Endothelial cell of umbilical vein (primary cell): Measurements from ENCODE around the gene PATE4. TPM values are rescaled to one million over a fixed set of nuclear protein-coding genes. Genes with fewer than 3 reads are reported as not detected.

Experiments
- BruUV-seq: library from RNA; stranded (reverse); fragments of 400-500 nt; replicated peaks from 2 replicates; lab custom pipeline; 2021; lab: Mats Ljungman, UMichigan
- CTCF ChIA-PET: fragments of 300-600, 350-600 bp; sonication (Branson Sonifier 250); formaldehyde crosslinking; loops from one replicate; lab custom pipeline; 2021; ENCODE audit warnings: antibody characterized with exemption, inconsistent platforms; lab: Charles Lee
- POLR2A ChIA-PET: fragments of 300-600, 350-600 bp; sonication (Branson Sonifier 250); formaldehyde crosslinking; loops from one replicate; lab custom pipeline; 2021; ENCODE audit warnings: antibody characterized with exemption, inconsistent platforms; lab: Charles Lee
- DNase-seq: peaks from one replicate; pipeline ENCODE4 v3.0.0-alpha.2; 2011; ENCODE audit warnings: low read depth, low spot score
- FAIRE-seq: peaks from 2 replicates; lab custom pipeline; 2011; peaks lifted over from hg19 to GRCh38; lab: Jason Lieb, UNC
- H2AFZ ChIP-seq: 2 replicates; pipeline ENCODE4 v1.6.0; 2012; ENCODE audit warnings: low read depth, low read length, control low read depth, inconsistent platforms
- H3K27ac ChIP-seq: 2 replicates; pipeline ENCODE4 v1.5.1; 2011; ENCODE audit warnings: low read depth, mild to moderate bottlenecking, control low read depth, low read length, moderate library complexity; ENCODE audit not compliant: insufficient read depth
- H3K27me3 ChIP-seq, 2 experiments: 2 replicates each; pipeline versions ENCODE4 v1.6.0 to v1.6.1; 2011; ENCODE audit warnings: low read length in 2 of 2, mixed read lengths in 1 of 2; ENCODE audit not compliant: control insufficient read depth in 2 of 2, insufficient read depth in 2 of 2
- H3K36me3 ChIP-seq, 2 experiments: 2 replicates in 1 of 2; 3 replicates in 1 of 2; pipeline ENCODE4 v1.5.1; 2011; ENCODE audit warnings: low read length in 2 of 2, mild to moderate bottlenecking in 1 of 2, moderate library complexity in 1 of 2; ENCODE audit not compliant: control insufficient read depth in 2 of 2, insufficient read depth in 2 of 2; ENCODE audit errors: extremely low read depth in 1 of 2
- H3K4me1 ChIP-seq: 3 replicates; pipeline ENCODE4 v1.5.1; 2011; ENCODE audit warnings: mild to moderate bottlenecking, low read length; ENCODE audit not compliant: control insufficient read depth, insufficient read depth; ENCODE audit errors: extremely low read depth
- H3K4me2 ChIP-seq: 2 replicates; pipeline ENCODE4 v1.6.1; 2011; ENCODE audit warnings: low read length, control low read depth, mixed read lengths; ENCODE audit not compliant: insufficient read depth
- H3K4me3 ChIP-seq, 3 experiments: fragments of 200-600 bp in 1 of 3; sonication (generic), shearing (Covaris generic) in 1 of 3; replicated peaks in 1 of 3; 2 replicates each; pipeline ENCODE4 v1.5.1; 2011 to 2016; ENCODE audit warnings: control low read depth in 3 of 3, low read length in 3 of 3, mild to moderate bottlenecking in 2 of 3, inconsistent platforms in 1 of 3, low read depth in 1 of 3, moderate library complexity in 1 of 3; ENCODE audit not compliant: insufficient read depth in 1 of 3
- H3K79me2 ChIP-seq: 2 replicates; pipeline ENCODE4 v1.6.0; 2012; ENCODE audit warnings: low read length, inconsistent platforms; ENCODE audit not compliant: control insufficient read depth, insufficient read depth
- H3K9ac ChIP-seq: replicated peaks from 2 replicates; pipeline ENCODE3; 2011; ENCODE audit warnings: low read length, control low read depth; ENCODE audit not compliant: insufficient read depth; ENCODE audit errors: extremely low read depth
- H3K9me1 ChIP-seq: replicated peaks from 3 replicates; pipeline ENCODE4 v1.6.0; 2011; ENCODE audit warnings: mild to moderate bottlenecking, low read length; ENCODE audit not compliant: control insufficient read depth, insufficient read depth; ENCODE audit errors: extremely low read depth
- H3K9me3 ChIP-seq: replicated peaks from 2 replicates; pipeline ENCODE4 v1.5.1; 2012; ENCODE audit warnings: low read length, inconsistent platforms; ENCODE audit not compliant: control insufficient read depth, insufficient read depth
- H4K20me1 ChIP-seq: replicated peaks from 2 replicates; pipeline ENCODE3; 2011; ENCODE audit warnings: mild to moderate bottlenecking, low read length; ENCODE audit not compliant: control insufficient read depth, insufficient read depth; ENCODE audit errors: extremely low read depth
- EZH2 ChIP-seq: IDR thresholded peaks from 2 replicates; pipeline ENCODE4 v1.6.1; 2012; ENCODE audit warnings: borderline replicate concordance, low read depth, mild to moderate bottlenecking, moderate library complexity, low read length, inconsistent platforms; ENCODE audit not compliant: severe bottlenecking
- FOS ChIP-seq: IDR thresholded peaks from 2 replicates; pipeline ENCODE4 v1.6.1; 2011; ENCODE audit warnings: mild to moderate bottlenecking, low read length, moderate library complexity, borderline replicate concordance; ENCODE audit not compliant: insufficient read depth
- GATA2 ChIP-seq: IDR thresholded peaks from 2 replicates; pipeline ENCODE4 v1.7.0; 2011; ENCODE audit warnings: low read depth, mild to moderate bottlenecking, moderate library complexity, mixed read lengths, low read length; ENCODE audit not compliant: insufficient read length, insufficient read depth
- JUN ChIP-seq: IDR thresholded peaks from 2 replicates; pipeline ENCODE4 v1.6.1; 2011; ENCODE audit warnings: borderline replicate concordance, low read depth; ENCODE audit not compliant: insufficient read length, insufficient read depth
- MYC ChIP-seq: IDR thresholded peaks from one replicate; pipeline ENCODE4 v1.6.1; 2011; ENCODE audit warnings: mild to moderate bottlenecking, low read depth, low read length
- POLR2A ChIP-seq: IDR thresholded peaks from 2 replicates; pipeline ENCODE4 v1.6.1; 2012; ENCODE audit warnings: low read depth, mild to moderate bottlenecking, control low read depth, low read length
- POLR2AphosphoS5 ChIP-seq: IDR thresholded peaks from 2 replicates; pipeline ENCODE4 v1.6.1; 2012; ENCODE audit warnings: low read depth, mild to moderate bottlenecking, control low read depth, low read length, moderate library complexity; ENCODE audit not compliant: insufficient read depth
- dilution Hi-C: fragments of 300-500 bp; cut with MboI; formaldehyde crosslinking; loops from one replicate; pipeline ENCODE4 v1.15.0; 2019; ENCODE audit warnings: low sequenced_read_pairs; ENCODE audit not compliant: extremely low pct_ligation_motif_present
- intact Hi-C: fragments of 100-400 bp; cut with micrococcal nuclease; formaldehyde crosslinking; loops from one replicate; pipeline ENCODE4 v1.10.0; 2022
- polyA plus RNA-seq, 4 experiments: library from polyadenylated mRNA; depleted of rRNA in 3 of 4; stranded (reverse) in 3 of 4; unstranded in 1 of 4; fragments of >200 nt; gene quantifications; 2 replicates each; pipeline versions ENCODE4 v1.2.1 to v1.2.3, GENCODE V29; 2011 to 2012; ENCODE audit warnings: missing spikeins in 1 of 4
- total RNA-seq: library from RNA; stranded (reverse); gene quantifications from 2 replicates; pipeline ENCODE4 v1.2.3, GENCODE V29; 2021
- TF ChIP-seq, protein P1 (sequence below): IDR thresholded peaks from 2 replicates; pipeline ENCODE4 v1.6.1; 2011; ENCODE audit not compliant: insufficient read depth, insufficient read length
- TF ChIP-seq, protein P2 (sequence below), 2 donors: IDR thresholded peaks; 1 replicate in 1 of 2; 2 replicates in 1 of 2; pipeline ENCODE4 v1.5.1; 2011; ENCODE audit warnings: low read length in 2 of 2, mild to moderate bottlenecking in 2 of 2, moderate library complexity in 2 of 2, control low read depth in 1 of 2, inconsistent platforms in 1 of 2, low read depth in 1 of 2; ENCODE audit not compliant: insufficient read depth in 1 of 2; ENCODE audit errors: extremely low read depth in 1 of 2

The PATE4 gene
- total and polyA plus RNA-seq, 2 donors (not counting 3 experiments of a cell fraction or from before 2014, with no cell fraction given): not detected

DNA sequence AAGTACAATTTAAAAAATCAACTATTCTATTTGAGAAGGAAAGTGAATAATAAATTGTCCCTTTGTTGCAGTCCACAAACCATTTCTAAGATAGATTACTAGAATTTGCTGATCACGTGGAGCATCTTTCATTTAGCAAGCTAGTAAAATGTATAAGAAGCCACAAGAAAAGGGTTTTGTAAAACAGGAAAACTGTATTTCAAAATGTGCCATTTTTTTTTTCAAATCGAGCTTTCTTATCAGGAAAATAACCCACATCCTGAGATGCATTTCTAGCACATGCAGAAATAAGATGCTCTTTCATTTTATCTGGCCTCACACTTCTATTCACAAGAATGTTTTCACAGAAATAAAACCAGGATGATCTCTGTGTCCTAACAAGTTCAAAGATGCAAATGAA lies 48.4 kb upstream of the PATE4 start:
- DNase-seq: no peak
- H3K27me3 ChIP-seq: no peaks in the 10 kb centered on the region
- no peak for FAIRE-seq
- intact Hi-C loops: no loop called here
- H3K27ac ChIP-seq: no peak overlapping the region
- ChIA-PET POLR2A (no interaction called here), CTCF (no interaction called here)
- dilution Hi-C loops: no loop called here
- no peaks in the 10 kb centered on the region for H3K36me3 ChIP-seq
- H3K9me3 ChIP-seq: no peaks in the 10 kb centered on the region
- no peak overlapping the region for H3K9ac ChIP-seq
- no peaks in the 10 kb centered on the region for H4K20me1 ChIP-seq
- no peaks in the 10 kb centered on the region for H3K9me1 ChIP-seq
- no peaks in the 10 kb centered on the region for H3K4me1 ChIP-seq
- H3K4me2 ChIP-seq: no peak overlapping the region
- H3K4me3 ChIP-seq: no peak overlapping the region
- no peak overlapping the region for H2AFZ ChIP-seq
- H3K79me2 ChIP-seq: no peaks in the 10 kb centered on the region
- TF ChIP-seq FOS (no peak), POLR2AphosphoS5 (no peak), EZH2 (no peak), GATA2 (no peak)
- TF ChIP-seq, protein P1, sequence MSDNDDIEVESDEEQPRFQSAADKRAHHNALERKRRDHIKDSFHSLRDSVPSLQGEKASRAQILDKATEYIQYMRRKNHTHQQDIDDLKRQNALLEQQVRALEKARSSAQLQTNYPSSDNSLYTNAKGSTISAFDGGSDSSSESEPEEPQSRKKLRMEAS: no peak
- no TSS peak for BruUV-seq

GRCh38 chr11:125787827-125788226 lies 45.3 kb upstream of the PATE4 start, which contains the start of gene PATE3:
TSS of gene PATE3 (plus strand) at chr11:125788127. CDS start at chr11:125788152, 25 bp downstream.
- dilution Hi-C loops: no loop called here

More at GRCh38 chr11:125787827-125788226, 45.3 kb upstream of the PATE4 start, which contains the start of gene PATE3:
- no TSS peak for BruUV-seq
- no peak within 1 kb of the TSS for H3K4me3 ChIP-seq
- H2AFZ ChIP-seq: no peak within 1 kb of the TSS
- no peaks in the 10 kb centered on the region for H3K27me3 ChIP-seq
- no peaks in the 10 kb centered on the region for H3K4me1 ChIP-seq
- H3K4me2 ChIP-seq: no peak within 1 kb of the TSS
- H3K9me1 ChIP-seq: no peaks in the 10 kb centered on the region
- H3K9me3 ChIP-seq: no peaks in the 10 kb centered on the region
- no peaks in the 10 kb centered on the region for H3K36me3 ChIP-seq
- intact Hi-C loops: no loop called here
- TF ChIP-seq EZH2 (no peak), FOS (no peak), GATA2 (no peak), POLR2AphosphoS5 (no peak), JUN (no peak), POLR2A (no peak), MYC (no peak)
- TF ChIP-seq, protein P2, sequence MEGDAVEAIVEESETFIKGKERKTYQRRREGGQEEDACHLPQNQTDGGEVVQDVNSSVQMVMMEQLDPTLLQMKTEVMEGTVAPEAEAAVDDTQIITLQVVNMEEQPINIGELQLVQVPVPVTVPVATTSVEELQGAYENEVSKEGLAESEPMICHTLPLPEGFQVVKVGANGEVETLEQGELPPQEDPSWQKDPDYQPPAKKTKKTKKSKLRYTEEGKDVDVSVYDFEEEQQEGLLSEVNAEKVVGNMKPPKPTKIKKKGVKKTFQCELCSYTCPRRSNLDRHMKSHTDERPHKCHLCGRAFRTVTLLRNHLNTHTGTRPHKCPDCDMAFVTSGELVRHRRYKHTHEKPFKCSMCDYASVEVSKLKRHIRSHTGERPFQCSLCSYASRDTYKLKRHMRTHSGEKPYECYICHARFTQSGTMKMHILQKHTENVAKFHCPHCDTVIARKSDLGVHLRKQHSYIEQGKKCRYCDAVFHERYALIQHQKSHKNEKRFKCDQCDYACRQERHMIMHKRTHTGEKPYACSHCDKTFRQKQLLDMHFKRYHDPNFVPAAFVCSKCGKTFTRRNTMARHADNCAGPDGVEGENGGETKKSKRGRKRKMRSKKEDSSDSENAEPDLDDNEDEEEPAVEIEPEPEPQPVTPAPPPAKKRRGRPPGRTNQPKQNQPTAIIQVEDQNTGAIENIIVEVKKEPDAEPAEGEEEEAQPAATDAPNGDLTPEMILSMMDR (IDR thresholded peaks at IDR 0.05; ENCODE audit: extremely low read depth in 1 of 2, insufficient read depth in 1 of 2, low read depth in 1 of 2, low read length in 2 of 2): no peak
- TF ChIP-seq, protein P1: no peak
- ChIA-PET CTCF (interaction anchor here (1.0 kb wide), 1 partner anchor 14 kb away, joined by 3 read pairs; no protein-coding TSS in a partner anchor), POLR2A (no interaction called here)
- no peak for FAIRE-seq
- no peak within 1 kb of the TSS for H3K27ac ChIP-seq
- H3K79me2 ChIP-seq: no peaks in the 10 kb centered on the region
- DNase-seq: no peak
- H3K9ac ChIP-seq: no peak within 1 kb of the TSS
- H4K20me1 ChIP-seq: no peaks in the 10 kb centered on the region
